IPS-20b (cell line): ENCODE measurements around the gene RSAD2.
"Not testable (repeated sequence)": the region's sequence is repeated elsewhere in the genome, so short reads cannot be mapped to it uniquely, and the experiment has no call there.

ENCODE experiments used
- H3K27ac ChIP-seq: one replicate; pipeline ENCODE4 v1.5.1; 2013; ENCODE audit warnings: low read length
- H3K27me3 ChIP-seq: 2 replicates; pipeline ENCODE4 v1.6.1; 2013; ENCODE audit warnings: mild to moderate bottlenecking, low read length, inconsistent platforms; ENCODE audit not compliant: insufficient read depth
- H3K36me3 ChIP-seq: 2 replicates; pipeline ENCODE4 v1.6.1; 2013; ENCODE audit warnings: low read depth, mild to moderate bottlenecking, inconsistent platforms, low read length, moderate library complexity; ENCODE audit not compliant: insufficient read depth
- H3K4me1 ChIP-seq: 2 replicates; pipeline ENCODE4 v1.6.1; 2013; ENCODE audit warnings: mild to moderate bottlenecking, control low read depth, inconsistent platforms, low read length, moderate library complexity; ENCODE audit not compliant: insufficient read depth
- H3K4me3 ChIP-seq: 2 replicates; pipeline ENCODE4 v1.5.1; 2013; ENCODE audit warnings: mild to moderate bottlenecking, low read length, inconsistent platforms
- H3K9ac ChIP-seq: 2 replicates; pipeline ENCODE4 v1.6.1; 2013; ENCODE audit warnings: low read depth, mild to moderate bottlenecking, inconsistent platforms, low read length, moderate library complexity
- H3K9me3 ChIP-seq: 2 replicates; pipeline ENCODE4 v1.6.1; 2013; ENCODE audit warnings: mild to moderate bottlenecking, low read depth, low read length, inconsistent platforms; ENCODE audit not compliant: insufficient read depth

RSAD2 gene

DNA sequence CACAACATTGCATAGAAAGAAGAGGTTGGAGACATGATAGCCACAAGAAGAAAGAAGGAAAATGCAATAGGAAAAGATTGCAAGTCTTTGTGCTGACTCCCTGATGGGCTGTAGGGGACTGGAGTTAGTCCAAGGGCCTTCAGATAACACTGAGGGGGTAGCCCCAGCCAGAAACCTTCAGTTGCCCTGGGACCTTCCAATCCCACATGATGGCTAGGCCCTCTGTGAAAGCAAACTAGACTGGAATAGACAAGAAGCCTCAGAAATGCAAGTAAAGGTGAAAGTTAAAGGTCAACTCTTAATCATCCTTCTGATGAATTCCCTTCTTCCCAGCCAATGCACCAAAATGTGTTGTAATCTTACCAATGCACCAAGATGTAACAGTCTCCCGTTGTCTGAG is 31.0 kb upstream of the RSAD2 start:
- no peaks in the 10 kb centered on the region for H3K27me3 ChIP-seq
- no peak overlapping the region for H3K27ac ChIP-seq
- H3K9ac ChIP-seq: no peak overlapping the region
- peaks cover 85% of the 10 kb centered on the region for H3K9me3 ChIP-seq
- no peaks in the 10 kb centered on the region for H3K4me1 ChIP-seq
- no peaks in the 10 kb centered on the region for H3K36me3 ChIP-seq
- no peak overlapping the region for H3K4me3 ChIP-seq

- H3K9ac ChIP-seq: no peak overlapping the region
These were observed 30.5 kb upstream of the RSAD2 start for GRCh38 chr2:6846967-6847681.

GRCh38 chr2:6852195-6852594 is 25.4 kb upstream of the RSAD2 start:
- H3K9ac ChIP-seq: no peak overlapping the region
- no peak overlapping the region for H3K27ac ChIP-seq
- no peaks in the 10 kb centered on the region for H3K27me3 ChIP-seq
- peaks cover 28% of the 10 kb centered on the region; the same call in 1 of the 2 replicates for H3K9me3 ChIP-seq
- no peaks in the 10 kb centered on the region for H3K4me1 ChIP-seq
- no peak overlapping the region for H3K4me3 ChIP-seq
- no peaks in the 10 kb centered on the region for H3K36me3 ChIP-seq

More at GRCh38 chr2:6846967-6847681, 30.5 kb upstream of the RSAD2 start:
- Histone ChIP-seq H3K4me1 (no peaks in the 10 kb centered on the region), H3K36me3 (no peaks in the 10 kb centered on the region), H3K27me3 (no peaks in the 10 kb centered on the region), H3K4me3 (no peak overlapping the region), H3K27ac (no peak overlapping the region), H3K9me3 (peaks cover 79% of the 10 kb centered on the region)

- Histone ChIP-seq H3K36me3 (no peaks in the 10 kb centered on the region), H3K9me3 (peaks cover 29% of the 10 kb centered on the region), H3K9ac (no peak overlapping the region), H3K27me3 (no peaks in the 10 kb centered on the region), H3K27ac (no peak overlapping the region), H3K4me3 (no peak overlapping the region), H3K4me1 (no peaks in the 10 kb centered on the region)
These were observed 23.2 kb upstream of the RSAD2 start for GRCh38 chr2:6854416-6854815.

DNA sequence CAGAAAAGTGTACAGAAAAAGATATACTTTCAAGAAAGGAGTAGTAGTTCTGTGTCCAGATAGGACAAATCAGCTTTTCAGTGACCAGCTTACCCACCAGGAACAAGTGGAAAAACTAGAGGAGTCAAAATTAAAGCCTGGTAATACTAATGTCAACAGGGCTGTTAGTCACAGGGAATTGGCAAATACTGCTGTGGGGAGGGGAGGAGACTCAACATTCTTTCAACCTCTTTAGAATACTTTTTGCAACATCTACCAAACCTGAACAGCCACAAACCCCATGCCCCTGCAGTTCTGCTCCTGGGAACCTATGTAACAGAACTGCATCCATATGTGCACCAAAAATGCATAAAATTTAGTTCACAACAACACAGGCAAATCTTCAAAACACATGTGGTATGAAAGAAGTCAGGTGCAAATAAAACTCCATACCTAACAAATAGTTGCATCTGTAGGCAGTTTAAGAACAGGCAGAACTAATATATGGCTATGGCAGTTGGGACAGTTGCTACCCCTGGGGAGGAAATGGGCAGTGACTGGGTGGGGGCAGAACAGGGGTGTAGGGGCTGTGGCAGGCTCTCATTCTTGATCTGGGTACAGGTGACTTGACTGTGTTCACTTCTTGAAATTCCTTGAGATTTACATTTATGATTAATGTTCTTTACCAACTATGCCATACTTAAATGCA is 21.6 kb upstream of the RSAD2 start:
- H3K4me3 ChIP-seq: no peak overlapping the region
- H3K4me1 ChIP-seq: no peaks in the 10 kb centered on the region
- no peak overlapping the region for H3K27ac ChIP-seq
- no peaks in the 10 kb centered on the region for H3K27me3 ChIP-seq
- peaks cover 19% of the 10 kb centered on the region for H3K9me3 ChIP-seq
- H3K9ac ChIP-seq: no peak overlapping the region
- H3K36me3 ChIP-seq: no peaks in the 10 kb centered on the region

GRCh38 chr2:6856548-6856920 is 21.0 kb upstream of the RSAD2 start:
- no peak overlapping the region for H3K4me3 ChIP-seq
- no peaks in the 10 kb centered on the region for H3K27me3 ChIP-seq
- H3K9me3 ChIP-seq: peaks cover 15% of the 10 kb centered on the region
- H3K36me3 ChIP-seq: no peaks in the 10 kb centered on the region
- H3K27ac ChIP-seq: no peak overlapping the region
- H3K9ac ChIP-seq: no peak overlapping the region
- no peaks in the 10 kb centered on the region for H3K4me1 ChIP-seq

DNA sequence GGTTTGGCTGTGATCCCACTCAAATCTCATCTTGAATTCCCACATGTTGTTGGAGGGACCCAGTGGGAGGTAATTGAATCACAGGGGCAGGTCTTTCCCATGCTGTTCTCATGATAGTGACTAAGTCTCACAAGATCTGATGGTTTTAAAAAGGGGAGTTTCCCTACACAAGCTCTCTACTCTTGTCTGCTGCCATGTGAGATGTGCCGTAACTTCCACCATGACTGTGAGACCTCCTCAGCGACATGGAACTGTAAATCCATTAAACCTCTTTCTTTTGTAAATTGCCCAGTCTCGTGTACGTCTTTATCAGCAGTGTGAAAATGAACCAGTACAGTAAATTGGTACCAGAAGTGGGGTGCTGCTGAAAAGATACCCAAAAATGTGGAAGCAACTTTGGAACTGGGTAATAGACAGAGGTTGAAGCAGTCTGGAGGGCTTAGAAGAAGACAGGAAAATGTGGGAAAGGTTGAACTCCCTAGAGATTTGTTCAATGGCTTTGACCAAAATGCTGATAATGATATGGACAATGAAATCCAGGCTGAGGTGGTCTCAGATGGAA is 19.0 kb upstream of the RSAD2 start:
- Histone ChIP-seq H3K9me3 (peaks cover 15% of the 10 kb centered on the region), H3K27me3 (peaks cover 10% of the 10 kb centered on the region)
- not testable (repeated sequence) for H3K4me3 ChIP-seq, H3K27ac ChIP-seq, H3K4me1 ChIP-seq, H3K9ac ChIP-seq, H3K36me3 ChIP-seq

GRCh38 chr2:6860296-6860695 is 17.3 kb upstream of the RSAD2 start:
- Histone ChIP-seq H3K4me3 (no peak overlapping the region), H3K27ac (no peak overlapping the region), H3K9me3 (peaks cover 15% of the 10 kb centered on the region), H3K27me3 (peaks cover 28% of the 10 kb centered on the region), H3K4me1 (no peaks in the 10 kb centered on the region), H3K36me3 (no peaks in the 10 kb centered on the region), H3K9ac (no peak overlapping the region)

- no peak overlapping the region for H3K27ac ChIP-seq
- peaks cover 54% of the 10 kb centered on the region for H3K27me3 ChIP-seq
- no peak overlapping the region for H3K9ac ChIP-seq
- no peaks in the 10 kb centered on the region for H3K36me3 ChIP-seq
- H3K9me3 ChIP-seq: peaks cover 8% of the 10 kb centered on the region
- no peaks in the 10 kb centered on the region for H3K4me1 ChIP-seq
- H3K4me3 ChIP-seq: no peak overlapping the region
These were observed 13.8 kb upstream of the RSAD2 start for GRCh38 chr2:6863792-6864191.

GRCh38 chr2:6864231-6864754 is 13.3 kb upstream of the RSAD2 start:
- H3K9ac ChIP-seq: no peak overlapping the region
- H3K27me3 ChIP-seq: peaks cover 54% of the 10 kb centered on the region
- H3K4me1 ChIP-seq: no peaks in the 10 kb centered on the region
- H3K36me3 ChIP-seq: no peaks in the 10 kb centered on the region
- H3K9me3 ChIP-seq: peaks cover 3% of the 10 kb centered on the region
- H3K27ac ChIP-seq: no peak overlapping the region
- H3K4me3 ChIP-seq: no peak overlapping the region

- Histone ChIP-seq H3K27ac (no peak overlapping the region), H3K27me3 (peaks cover 54% of the 10 kb centered on the region), H3K4me1 (no peaks in the 10 kb centered on the region), H3K9ac (no peak overlapping the region), H3K36me3 (no peaks in the 10 kb centered on the region), H3K4me3 (peak overlapping the region; percentile 59; the same call in 1 of the 2 replicates), H3K9me3 (no peaks in the 10 kb centered on the region; the same call in 1 of the 2 replicates)
These were observed 12.6 kb upstream of the RSAD2 start for GRCh38 chr2:6864923-6865345.
